Right ventricle myocardium inferior (tissue), 1 donor: Measurements from ENCODE around the gene KLHL2. TPM values are rescaled to one million over a fixed set of nuclear protein-coding genes. Genes with fewer than 3 reads are reported as not detected.

Experiments used
- total RNA-seq: library from RNA; stranded (reverse); fragmentation: NEBNext Ultra II Directional; extraction: Animal tissue kit (Norgen Biotek cat#: 25700); gene quantifications from one replicate; pipeline ENCODE4 v1.2.1, GENCODE V29; 2021
- donor health status: DM: no; HTN: yes; CAD: no; lungs with severe emphysema.

Gene KLHL2
- total RNA-seq, 1 donor from 2014 or later = 10.6 TPM

Other genes with a start within 250 kb of the KLHL2 start
- gene TRIM61, start 229.9 kb upstream of the KLHL2 start, total RNA-seq = 2.2 TPM
- gene TRIM60, start 175.6 kb upstream of the KLHL2 start, total RNA-seq = not detected
- not detected for gene TRIM75, start 153.7 kb upstream of the KLHL2 start, total RNA-seq
- 14.9 TPM for gene TMEM192, start 94.7 kb upstream of the KLHL2 start, total RNA-seq
- gene MSMO1, start 120.1 kb downstream of the KLHL2 start, total RNA-seq = 8.5 TPM
- 56.2 TPM for gene CPE, start 171.4 kb downstream of the KLHL2 start, total RNA-seq